GM12878 (cell line): Measurements from ENCODE around the gene ELL.

ENCODE experiments used
- CHD2 ChIP-seq: IDR thresholded peaks from 2 replicates; pipeline ENCODE4 v1.6.1; 2011; ENCODE audit warnings: low read depth, low read length, improper control_type of control experiment, borderline replicate concordance
- CTCF ChIP-seq, 3 experiments: IDR thresholded peaks in 2 of 3; conservative IDR thresholded peaks in 1 of 3; 2 replicates each; pipeline ENCODE4 v1.5.1; 2011; ENCODE audit warnings: low read depth in 3 of 3, low read length in 3 of 3, mild to moderate bottlenecking in 3 of 3, control low read depth in 2 of 3, moderate library complexity in 2 of 3, inconsistent platforms in 1 of 3, mixed read lengths in 1 of 3; ENCODE audit not compliant: control insufficient read depth in 2 of 3, insufficient read depth in 1 of 3; ENCODE audit errors: extremely low read depth in 1 of 3
- EZH2 ChIP-seq: IDR thresholded peaks from 2 replicates; pipeline ENCODE4 v1.6.1; 2012; ENCODE audit warnings: low read depth, mild to moderate bottlenecking, control low read depth, inconsistent platforms, low read length, borderline replicate concordance; ENCODE audit not compliant: control insufficient read depth
- IRF3 ChIP-seq: fragments of 450-650 bp; IDR thresholded peaks from 2 replicates; pipeline ENCODE4 v1.6.1; 2014; ENCODE audit warnings: mild to moderate bottlenecking
- MEF2B ChIP-seq: fragments of 450-650 bp; IDR thresholded peaks from 2 replicates; pipeline ENCODE4 v1.6.1; 2018; ENCODE audit warnings: mild to moderate bottlenecking, moderate library complexity; ENCODE audit not compliant: partially characterized antibody, poor library complexity, severe bottlenecking
- NFYA ChIP-seq: IDR thresholded peaks from 2 replicates; pipeline ENCODE4 v1.6.1; 2011; ENCODE audit warnings: low read depth, mild to moderate bottlenecking, low read length, improper control_type of control experiment, borderline replicate concordance
- NR2F1 ChIP-seq: fragments of 450-650 bp; conservative IDR thresholded peaks from 2 replicates; pipeline ENCODE4 v1.6.1; 2017; ENCODE audit warnings: mild to moderate bottlenecking
- POLR2A ChIP-seq: IDR thresholded peaks from 2 replicates; pipeline ENCODE4 v1.6.1; 2011; ENCODE audit warnings: low read depth, mild to moderate bottlenecking, low read length
- POLR2AphosphoS5 ChIP-seq: IDR thresholded peaks from 2 replicates; pipeline ENCODE4 v1.6.1; 2011; ENCODE audit warnings: mild to moderate bottlenecking, low read length, inconsistent platforms
- USF2 ChIP-seq: IDR thresholded peaks from 2 replicates; pipeline ENCODE4 v1.6.1; 2011; ENCODE audit warnings: low read depth, low read length, improper control_type of control experiment, borderline replicate concordance
- ZNF274 ChIP-seq: IDR thresholded peaks from one replicate; pipeline ENCODE4 v1.8.0; 2011; ENCODE audit not compliant: insufficient read length, insufficient read depth
- ZNF687 ChIP-seq: fragments of 450-650 bp; IDR thresholded peaks from 2 replicates; pipeline ENCODE4 v1.6.1; 2017; ENCODE audit warnings: mild to moderate bottlenecking, moderate library complexity

GRCh38 chr19:18475004-18475453 is 46.8 kb downstream of the ELL start:
- no peak for TF ChIP-seq POLR2A
- TF ChIP-seq CHD2: no peak
- no peak for TF ChIP-seq NFYA
- no peak for TF ChIP-seq ZNF274
- no peak for TF ChIP-seq CTCF (IDR thresholded peaks at IDR 0.05 in 2 of 3, conservative IDR thresholded peaks at IDR 0.05 in 1 of 3; ENCODE audit: control insufficient read depth in 2 of 3, extremely low read depth in 1 of 3, insufficient read depth in 1 of 3, low read depth in 3 of 3, low read length in 3 of 3)
- TF ChIP-seq EZH2: no peak
- no peak for TF ChIP-seq NR2F1
- no peak for TF ChIP-seq ZNF687
- no peak for TF ChIP-seq POLR2AphosphoS5
- no peak for TF ChIP-seq IRF3
- no peak for TF ChIP-seq USF2
- TF ChIP-seq MEF2B: no peak
